ENCODE data around the gene PACSIN2. TPM values are rescaled to one million over a fixed set of nuclear protein-coding genes. Genes with fewer than 3 reads are reported as not detected.

Gene PACSIN2
- total and polyA plus RNA-seq, 2 of the 13 experiments (the other 11 are each of a cell fraction or from before 2014, with no cell fraction given): 54.1 to 68.8 TPM

GRCh38 chr22:42994917-42995562 is 19.9 kb downstream of the PACSIN2 start (continued):
- TF ChIP-seq, protein P1, sequence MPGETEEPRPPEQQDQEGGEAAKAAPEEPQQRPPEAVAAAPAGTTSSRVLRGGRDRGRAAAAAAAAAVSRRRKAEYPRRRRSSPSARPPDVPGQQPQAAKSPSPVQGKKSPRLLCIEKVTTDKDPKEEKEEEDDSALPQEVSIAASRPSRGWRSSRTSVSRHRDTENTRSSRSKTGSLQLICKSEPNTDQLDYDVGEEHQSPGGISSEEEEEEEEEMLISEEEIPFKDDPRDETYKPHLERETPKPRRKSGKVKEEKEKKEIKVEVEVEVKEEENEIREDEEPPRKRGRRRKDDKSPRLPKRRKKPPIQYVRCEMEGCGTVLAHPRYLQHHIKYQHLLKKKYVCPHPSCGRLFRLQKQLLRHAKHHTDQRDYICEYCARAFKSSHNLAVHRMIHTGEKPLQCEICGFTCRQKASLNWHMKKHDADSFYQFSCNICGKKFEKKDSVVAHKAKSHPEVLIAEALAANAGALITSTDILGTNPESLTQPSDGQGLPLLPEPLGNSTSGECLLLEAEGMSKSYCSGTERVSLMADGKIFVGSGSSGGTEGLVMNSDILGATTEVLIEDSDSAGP (CRISPR knock-in tag; IDR thresholded peaks at IDR 0.05; ENCODE audit: borderline replicate concordance): no peak
- TF ChIP-seq FOXA1 (IDR thresholded peaks at IDR 0.05): no peak
- peak; percentile 55 for TF ChIP-seq FOXA1 (CRISPR knock-in tag; IDR thresholded peaks at IDR 0.05)
- 0 out of 2 replicates have a peak, but pooled peaks have one; percentile 27 for TF ChIP-seq STAG1 (CRISPR knock-in tag; IDR thresholded peaks at IDR 0.05)
- TF ChIP-seq ZNF776 (CRISPR knock-in tag; IDR thresholded peaks at IDR 0.05): no peak
- TF ChIP-seq, protein P2, sequence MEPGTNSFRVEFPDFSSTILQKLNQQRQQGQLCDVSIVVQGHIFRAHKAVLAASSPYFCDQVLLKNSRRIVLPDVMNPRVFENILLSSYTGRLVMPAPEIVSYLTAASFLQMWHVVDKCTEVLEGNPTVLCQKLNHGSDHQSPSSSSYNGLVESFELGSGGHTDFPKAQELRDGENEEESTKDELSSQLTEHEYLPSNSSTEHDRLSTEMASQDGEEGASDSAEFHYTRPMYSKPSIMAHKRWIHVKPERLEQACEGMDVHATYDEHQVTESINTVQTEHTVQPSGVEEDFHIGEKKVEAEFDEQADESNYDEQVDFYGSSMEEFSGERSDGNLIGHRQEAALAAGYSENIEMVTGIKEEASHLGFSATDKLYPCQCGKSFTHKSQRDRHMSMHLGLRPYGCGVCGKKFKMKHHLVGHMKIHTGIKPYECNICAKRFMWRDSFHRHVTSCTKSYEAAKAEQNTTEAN (CRISPR knock-in tag; conservative IDR thresholded peaks at IDR 0.05): 0 out of 2 replicates have a peak, but pooled peaks have one; percentile 58
- peak; percentile 66; the same call in 1 of the 2 replicates for TF ChIP-seq NFE2L2 (IDR thresholded peaks at IDR 0.05; ENCODE audit: low read length)
- TF ChIP-seq ZNF747 (CRISPR knock-in tag; IDR thresholded peaks at IDR 0.05; ENCODE audit: borderline replicate concordance): no peak
- peak; percentile 59; the same call in 1 of the 2 replicates for TF ChIP-seq MEF2D (CRISPR knock-in tag; IDR thresholded peaks at IDR 0.05)
- no peak for TF ChIP-seq ZNF557 (CRISPR knock-in tag; IDR thresholded peaks at IDR 0.05)
- no peak for TF ChIP-seq ZNF782 (CRISPR knock-in tag; IDR thresholded peaks at IDR 0.05; ENCODE audit: borderline replicate concordance)
- no peak for TF ChIP-seq ZNF773 (CRISPR knock-in tag; IDR thresholded peaks at IDR 0.05; ENCODE audit: borderline replicate concordance)
- peak; percentile 66; the same call in 1 of the 2 replicates for TF ChIP-seq SKIL (CRISPR knock-in tag; IDR thresholded peaks at IDR 0.05; ENCODE audit: borderline replicate concordance)
- no peak for TF ChIP-seq BHLHE40 (IDR thresholded peaks at IDR 0.05; ENCODE audit: low read length)
- no peak for TF ChIP-seq TBL1XR1 (IDR thresholded peaks at IDR 0.05; ENCODE audit: borderline replicate concordance, low read length, partially characterized antibody)
- no peak for TF ChIP-seq ZC3H13 (CRISPR knock-in tag; IDR thresholded peaks at IDR 0.05)
- TF ChIP-seq ZNF317 (CRISPR knock-in tag; IDR thresholded peaks at IDR 0.05): peak; percentile 51; the same call in 1 of the 2 replicates
- TF ChIP-seq EHMT2 (IDR thresholded peaks at IDR 0.05; ENCODE audit: borderline replicate concordance, low read depth, low read length): no peak
- TF ChIP-seq ZNF451 (CRISPR knock-in tag; IDR thresholded peaks at IDR 0.05): no peak
- TF ChIP-seq ZBTB46 (CRISPR knock-in tag; IDR thresholded peaks at IDR 0.05; ENCODE audit: borderline replicate concordance): no peak
- peak; percentile 68 for TF ChIP-seq ZNF670 (CRISPR knock-in tag; IDR thresholded peaks at IDR 0.05; ENCODE audit: borderline replicate concordance)
- no peak for TF ChIP-seq SMAD3 (CRISPR knock-in tag; IDR thresholded peaks at IDR 0.05)
